GDM1 (cell line): ENCODE measurements around the gene MYD88.
A peak's percentile ranks its signal among the peaks of the same experiment; 100 is the strongest.
"Not testable (repeated sequence)": the region's sequence is repeated elsewhere in the genome, so short reads cannot be mapped to it uniquely, and the experiment has no call there.

Experiments
- DNase-seq: peaks from one replicate; lab custom pipeline; 2025; lab: John Stamatoyannopoulos, UW

Gene MYD88

GRCh38 chr3:38126121-38126892, 12.2 kb upstream of the MYD88 start:
- no peak for DNase-seq

DNA sequence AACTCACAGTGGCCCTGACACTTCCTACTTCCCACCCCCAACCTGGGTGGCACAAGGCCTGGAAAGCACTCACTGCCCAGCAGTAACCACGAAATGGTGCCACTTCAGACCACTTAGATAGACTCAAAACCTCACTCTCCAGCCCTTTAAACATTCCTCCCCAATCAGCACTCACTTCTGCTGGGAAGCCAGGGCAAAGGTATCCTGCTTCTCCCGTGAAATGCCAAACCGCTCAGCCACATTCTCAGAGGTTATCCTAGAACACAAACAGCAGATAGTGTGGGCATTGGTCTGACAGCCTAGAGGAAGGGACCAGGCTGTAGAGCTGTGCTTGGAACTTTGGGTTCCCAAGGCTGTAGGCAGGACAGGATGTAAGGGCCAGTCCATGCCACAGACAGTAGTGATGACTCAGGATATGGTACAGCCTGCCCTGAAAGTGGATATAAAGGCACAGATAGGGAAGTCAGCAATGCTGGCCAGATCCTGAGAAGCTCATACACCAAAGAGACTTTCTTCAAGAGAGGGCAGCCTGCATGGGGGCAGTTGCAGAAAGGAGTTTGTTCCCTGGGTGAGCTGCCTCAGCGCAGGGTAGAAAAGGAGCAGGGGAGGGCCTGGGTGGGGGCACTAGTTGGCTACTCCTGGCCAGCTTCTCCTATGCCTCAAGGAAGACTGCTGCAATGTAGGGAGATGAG, 10.7 kb upstream of the MYD88 start:
- DNase-seq = no peak

GRCh38 chr3:38128303-38128655, 10.2 kb upstream of the MYD88 start:
- no peak for DNase-seq

- DNase-seq = no peak
These were observed 9.4 kb upstream of the MYD88 start for GRCh38 chr3:38129058-38129457.

- DNase-seq = no peak
These were observed 7.8 kb upstream of the MYD88 start for GRCh38 chr3:38130631-38131065.

- DNase-seq = no peak
These were observed 6.7 kb upstream of the MYD88 start for GRCh38 chr3:38131621-38132369.

DNA sequence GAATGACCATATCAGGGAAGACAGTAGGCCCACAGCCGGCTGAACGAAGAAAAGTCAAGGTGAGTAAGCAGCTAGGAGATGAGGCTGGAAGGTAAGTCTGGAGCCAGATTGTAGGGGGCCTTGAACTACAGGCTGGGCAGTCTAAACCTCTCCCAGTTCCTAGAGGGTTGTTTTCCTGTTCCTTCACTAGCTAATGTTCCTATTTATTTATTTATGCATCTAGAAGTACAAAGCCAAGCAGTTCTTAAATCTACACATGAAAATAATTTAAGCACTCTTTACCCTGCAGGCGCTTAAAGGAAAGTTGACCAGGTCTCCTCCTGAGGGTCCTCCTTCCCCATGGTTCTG, 5.3 kb upstream of the MYD88 start:
- no peak for DNase-seq

GRCh38 chr3:38133557-38134405, 4.7 kb upstream of the MYD88 start:
- no peak for DNase-seq

DNA sequence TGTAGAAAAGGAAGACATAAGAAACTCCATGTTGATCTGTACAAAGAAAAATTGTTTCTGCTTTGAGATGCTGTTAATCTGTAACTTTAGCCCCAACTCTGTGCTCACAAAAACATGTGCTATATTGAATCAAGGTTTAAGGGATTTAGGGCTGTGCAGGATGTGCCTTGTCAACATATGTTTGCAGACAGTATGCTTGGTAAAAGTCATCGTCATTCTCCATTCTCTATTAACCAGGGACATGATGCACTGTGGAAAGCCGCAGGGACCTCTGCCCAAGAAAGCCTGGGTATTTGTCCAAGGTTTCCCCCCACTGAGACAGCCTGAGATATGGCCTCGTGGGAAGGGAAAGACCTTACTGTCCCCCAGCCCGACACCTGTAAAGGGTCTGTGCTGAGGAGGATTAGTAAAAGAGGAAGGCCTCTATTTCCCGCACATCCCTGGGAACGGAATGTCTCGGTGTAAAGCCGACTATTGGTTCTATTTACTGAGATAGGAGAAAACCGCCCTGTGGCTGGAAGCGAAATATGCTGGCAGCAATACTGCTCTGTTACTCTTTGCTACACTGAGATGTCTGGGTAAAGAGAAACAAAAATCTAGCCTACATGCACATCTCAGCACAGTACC, 3.8 kb upstream of the MYD88 start:
- DNase-seq = not testable (repeated sequence)

DNA sequence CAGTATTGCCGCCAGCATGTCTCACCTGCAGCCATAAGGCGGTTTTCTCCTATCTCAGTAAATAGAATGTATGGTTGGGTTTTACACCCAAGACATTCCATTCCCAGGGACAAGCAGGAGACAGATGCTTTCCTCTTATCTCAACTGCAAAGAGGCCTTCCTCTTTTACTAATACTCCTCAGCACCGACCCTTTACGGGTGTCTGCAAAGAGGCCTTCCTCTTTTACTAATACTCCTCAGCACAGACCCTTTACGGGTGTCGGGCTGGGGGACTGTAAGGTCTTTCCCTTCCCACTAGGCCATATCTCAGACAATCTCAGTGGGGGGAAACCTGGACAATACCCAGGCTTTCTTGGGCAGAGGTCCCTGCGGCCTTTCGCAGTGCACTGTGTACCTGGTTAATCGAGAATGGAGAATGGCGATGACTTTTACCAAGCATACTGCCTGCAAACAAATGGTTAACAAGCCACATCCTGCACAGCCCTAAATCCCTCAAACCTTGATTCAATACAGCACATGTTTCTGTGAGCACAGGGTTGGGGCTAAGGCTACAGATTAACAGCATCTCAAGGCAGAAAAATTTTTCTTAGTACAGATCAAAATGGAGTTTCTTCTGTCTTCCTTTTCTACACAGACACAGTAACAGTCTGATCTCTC, 2.7 kb upstream of the MYD88 start:
- DNase-seq = peak; percentile 11

DNA sequence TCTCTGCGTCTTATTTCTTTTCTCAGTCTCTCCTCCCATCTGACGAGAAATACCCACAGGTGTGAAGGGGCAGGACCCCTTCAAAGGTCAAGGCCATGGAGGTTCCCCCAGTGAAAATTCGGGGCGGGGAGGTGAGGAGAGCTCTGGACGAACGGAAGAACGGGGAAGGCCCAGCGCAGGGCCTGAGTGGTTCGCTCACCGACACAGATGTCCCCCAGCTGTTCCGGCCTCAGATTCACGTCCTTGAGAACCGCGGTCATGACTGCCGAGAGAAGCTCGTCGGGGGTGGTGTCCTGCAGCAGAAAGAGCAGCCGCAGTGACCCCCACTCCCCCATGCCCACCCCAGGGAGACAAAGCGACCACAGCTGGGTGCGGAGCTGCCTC, 2.1 kb upstream of the MYD88 start:
- no peak for DNase-seq

GRCh38 chr3:38136777-38137614, 1.5 kb upstream of the MYD88 start, which contains the start of gene ACAA1:
TSS of gene ACAA1 (minus strand) at chr3:38137127. CDS start at chr3:38137035, 92 bp downstream.
- DNase-seq = peak; percentile 98

- no peak for DNase-seq
These were observed 679 bp upstream of the MYD88 start for GRCh38 chr3:38137615-38138348.

- DNase-seq = no peak
These were observed 730 bp downstream of the MYD88 start for GRCh38 chr3:38139191-38139590.

DNA sequence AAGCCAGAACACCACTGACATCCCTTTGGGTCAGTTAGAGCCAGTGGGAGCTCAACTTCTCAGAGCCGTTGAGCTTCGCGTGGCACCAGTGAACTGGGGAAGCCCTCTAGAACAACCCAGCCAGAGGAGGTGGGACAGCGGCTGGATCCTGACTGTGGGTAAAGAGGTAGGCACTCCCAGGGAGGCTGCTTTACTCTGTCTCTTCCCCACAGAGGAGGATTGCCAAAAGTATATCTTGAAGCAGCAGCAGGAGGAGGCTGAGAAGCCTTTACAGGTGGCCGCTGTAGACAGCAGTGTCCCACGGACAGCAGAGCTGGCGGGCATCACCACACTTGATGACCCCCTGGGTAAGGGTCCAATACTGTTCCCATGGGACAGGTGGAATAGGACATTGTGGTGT, 1.2 kb downstream of the MYD88 start:
- DNase-seq = no peak

GRCh38 chr3:38140326-38141172, 2.1 kb downstream of the MYD88 start:
- DNase-seq = no peak

DNA sequence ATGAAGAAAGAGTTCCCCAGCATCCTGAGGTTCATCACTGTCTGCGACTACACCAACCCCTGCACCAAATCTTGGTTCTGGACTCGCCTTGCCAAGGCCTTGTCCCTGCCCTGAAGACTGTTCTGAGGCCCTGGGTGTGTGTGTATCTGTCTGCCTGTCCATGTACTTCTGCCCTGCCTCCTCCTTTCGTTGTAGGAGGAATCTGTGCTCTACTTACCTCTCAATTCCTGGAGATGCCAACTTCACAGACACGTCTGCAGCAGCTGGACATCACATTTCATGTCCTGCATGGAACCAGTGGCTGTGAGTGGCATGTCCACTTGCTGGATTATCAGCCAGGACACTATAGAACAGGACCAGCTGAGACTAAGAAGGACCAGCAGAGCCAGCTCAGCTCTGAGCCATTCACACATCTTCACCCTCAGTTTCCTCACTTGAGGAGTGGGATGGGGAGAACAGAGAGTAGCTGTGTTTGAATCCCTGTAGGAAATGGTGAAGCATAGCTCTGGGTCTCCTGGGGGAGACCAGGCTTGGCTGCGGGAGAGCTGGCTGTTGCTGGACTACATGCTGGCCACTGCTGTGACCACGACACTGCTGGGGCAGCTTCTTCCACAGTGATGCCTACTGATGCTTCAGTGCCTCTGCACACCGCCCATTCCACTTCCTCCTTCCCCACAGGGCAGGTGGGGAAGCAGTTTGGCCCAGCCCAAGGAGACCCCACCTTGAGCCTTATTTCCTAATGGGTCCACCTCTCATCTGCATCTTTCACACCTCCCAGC, 2.9 kb downstream of the MYD88 start:
- no peak for DNase-seq

DNA sequence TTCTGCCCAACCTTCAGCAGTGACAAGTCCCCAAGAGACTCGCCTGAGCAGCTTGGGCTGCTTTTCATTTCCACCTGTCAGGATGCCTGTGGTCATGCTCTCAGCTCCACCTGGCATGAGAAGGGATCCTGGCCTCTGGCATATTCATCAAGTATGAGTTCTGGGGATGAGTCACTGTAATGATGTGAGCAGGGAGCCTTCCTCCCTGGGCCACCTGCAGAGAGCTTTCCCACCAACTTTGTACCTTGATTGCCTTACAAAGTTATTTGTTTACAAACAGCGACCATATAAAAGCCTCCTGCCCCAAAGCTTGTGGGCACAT, 3.5 kb downstream of the MYD88 start:
- DNase-seq = no peak
